ENCODE results near the gene CDRT4.

CDRT4 gene

DNA sequence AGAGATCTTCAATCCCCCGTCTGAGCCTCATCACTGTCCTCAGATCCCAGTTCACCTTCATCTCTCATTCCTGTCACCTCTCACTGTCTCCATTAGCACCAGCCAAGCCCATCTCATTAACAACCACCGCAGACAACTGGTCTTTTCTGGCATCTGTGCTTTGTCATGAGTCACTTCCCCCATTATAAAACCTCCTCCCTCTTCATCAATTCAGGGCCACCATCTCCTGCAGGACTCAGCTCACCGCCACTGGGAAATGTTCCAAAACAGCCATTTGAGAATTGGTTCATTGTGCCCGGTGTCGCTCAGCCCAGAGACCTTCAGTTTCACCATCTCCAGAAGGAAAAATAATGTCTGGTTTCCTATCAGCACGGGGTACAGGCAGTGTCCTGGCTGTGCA lies 69.1 kb downstream of the CDRT4 start:
- DNase-seq (ENCODE audit: low spot score), result no peak
- Histone ChIP-seq H3K27ac (no peak overlapping the region), H3K4me3 (no peak overlapping the region)
- TF ChIP-seq, protein P1, sequence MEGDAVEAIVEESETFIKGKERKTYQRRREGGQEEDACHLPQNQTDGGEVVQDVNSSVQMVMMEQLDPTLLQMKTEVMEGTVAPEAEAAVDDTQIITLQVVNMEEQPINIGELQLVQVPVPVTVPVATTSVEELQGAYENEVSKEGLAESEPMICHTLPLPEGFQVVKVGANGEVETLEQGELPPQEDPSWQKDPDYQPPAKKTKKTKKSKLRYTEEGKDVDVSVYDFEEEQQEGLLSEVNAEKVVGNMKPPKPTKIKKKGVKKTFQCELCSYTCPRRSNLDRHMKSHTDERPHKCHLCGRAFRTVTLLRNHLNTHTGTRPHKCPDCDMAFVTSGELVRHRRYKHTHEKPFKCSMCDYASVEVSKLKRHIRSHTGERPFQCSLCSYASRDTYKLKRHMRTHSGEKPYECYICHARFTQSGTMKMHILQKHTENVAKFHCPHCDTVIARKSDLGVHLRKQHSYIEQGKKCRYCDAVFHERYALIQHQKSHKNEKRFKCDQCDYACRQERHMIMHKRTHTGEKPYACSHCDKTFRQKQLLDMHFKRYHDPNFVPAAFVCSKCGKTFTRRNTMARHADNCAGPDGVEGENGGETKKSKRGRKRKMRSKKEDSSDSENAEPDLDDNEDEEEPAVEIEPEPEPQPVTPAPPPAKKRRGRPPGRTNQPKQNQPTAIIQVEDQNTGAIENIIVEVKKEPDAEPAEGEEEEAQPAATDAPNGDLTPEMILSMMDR (IDR thresholded peaks at IDR 0.05), result no peak

DNA sequence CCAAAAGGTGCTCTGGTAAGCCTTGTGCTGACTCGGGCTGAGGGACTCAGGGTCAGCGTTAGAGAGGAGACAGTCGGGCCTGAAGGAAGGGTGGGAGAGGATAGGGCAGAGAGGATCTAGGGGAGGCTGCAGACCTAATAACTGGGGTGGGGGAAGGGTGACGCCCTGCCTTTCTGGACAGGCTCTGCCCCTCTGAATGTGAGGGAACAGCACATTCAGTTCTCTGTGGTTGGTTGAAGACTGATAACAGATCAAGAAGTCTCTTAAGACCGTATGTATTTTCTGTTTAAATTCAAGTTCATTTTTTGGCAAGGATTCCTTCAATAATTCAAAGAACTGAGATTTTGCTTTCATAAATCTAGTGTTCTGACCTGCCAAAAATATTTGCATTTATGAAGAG lies 69.8 kb downstream of the CDRT4 start:
- no peak overlapping the region for H3K27ac ChIP-seq
- no peak for DNase-seq (ENCODE audit: low spot score)
- TF ChIP-seq, protein P1 (IDR thresholded peaks at IDR 0.05), result no peak
- H3K4me3 ChIP-seq, result no peak overlapping the region

DNA sequence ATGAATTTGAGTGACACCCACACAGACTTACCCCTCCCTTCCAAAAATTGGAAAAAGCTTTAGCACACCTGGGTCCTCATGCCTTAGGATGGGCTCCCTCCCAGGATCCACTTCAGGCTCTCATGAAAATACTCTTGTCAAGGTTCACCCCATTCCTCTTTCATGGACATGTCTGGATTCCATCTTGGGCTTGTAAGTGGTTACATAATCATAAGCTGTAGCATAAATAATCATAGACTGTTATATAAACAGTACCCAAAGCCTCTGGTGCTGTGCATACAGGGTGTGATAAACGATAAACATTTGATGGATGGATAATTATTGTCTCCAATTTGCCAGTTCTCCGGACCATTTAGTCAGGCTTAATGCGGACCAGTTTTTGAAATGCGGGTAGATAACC lies 72.3 kb downstream of the CDRT4 start:
- H3K27ac ChIP-seq, result no peak overlapping the region
- H3K4me3 ChIP-seq, result no peak overlapping the region
- TF ChIP-seq, protein P1 (IDR thresholded peaks at IDR 0.05), result no peak
- no peak for DNase-seq (ENCODE audit: low spot score)

DNA sequence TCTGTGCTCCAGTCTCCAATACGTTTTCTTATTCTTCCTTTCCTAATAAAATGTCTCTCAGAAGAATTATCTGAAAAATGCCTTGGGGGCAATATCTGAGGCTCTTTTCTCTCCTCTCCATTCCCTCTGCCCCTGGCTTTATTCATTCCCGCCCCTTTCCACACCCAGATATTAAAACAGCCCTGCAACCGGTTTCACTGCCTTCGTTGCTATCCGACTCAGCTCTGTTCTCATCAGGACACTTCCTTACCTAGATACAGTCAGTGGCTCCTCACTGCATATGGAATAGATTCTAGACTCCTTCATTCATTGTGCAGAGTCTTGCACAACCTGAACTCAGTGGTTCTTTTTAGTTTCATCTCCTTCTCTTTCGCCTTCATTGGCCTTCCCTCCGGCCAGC lies 74.0 kb downstream of the CDRT4 start:
- TF ChIP-seq, protein P1 (IDR thresholded peaks at IDR 0.05), result no peak
- Histone ChIP-seq H3K27ac (no peak overlapping the region), H3K4me3 (no peak overlapping the region)
- DNase-seq (ENCODE audit: low spot score), result no peak

DNA sequence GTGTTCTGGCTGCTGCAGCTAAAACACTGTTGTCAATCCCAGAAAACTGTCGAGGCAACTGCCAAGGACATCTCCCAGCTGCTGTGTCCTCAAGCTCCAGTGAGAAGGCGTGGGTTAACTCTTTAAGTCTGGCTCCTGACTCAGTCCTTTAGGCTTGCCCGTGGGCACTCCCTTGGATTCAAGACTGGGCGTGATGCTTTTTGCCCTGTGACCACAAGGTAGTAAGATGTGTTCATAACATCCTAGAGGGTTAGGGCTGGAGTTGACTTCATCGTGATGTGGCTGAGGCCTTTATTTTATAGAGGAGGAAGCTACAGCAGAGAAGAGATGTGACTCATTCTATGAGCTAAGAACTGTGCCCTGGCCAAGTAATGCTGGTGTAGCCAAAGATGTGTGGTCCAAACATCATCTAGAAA lies 75.1 kb downstream of the CDRT4 start:
- Histone ChIP-seq H3K27ac (peak overlapping the region in 1 of 2 donors; percentile 27), H3K4me3 (no peak overlapping the region)
- DNase-seq (ENCODE audit: low spot score), result no peak
- TF ChIP-seq, protein P1 (IDR thresholded peaks at IDR 0.05), result no peak

DNA sequence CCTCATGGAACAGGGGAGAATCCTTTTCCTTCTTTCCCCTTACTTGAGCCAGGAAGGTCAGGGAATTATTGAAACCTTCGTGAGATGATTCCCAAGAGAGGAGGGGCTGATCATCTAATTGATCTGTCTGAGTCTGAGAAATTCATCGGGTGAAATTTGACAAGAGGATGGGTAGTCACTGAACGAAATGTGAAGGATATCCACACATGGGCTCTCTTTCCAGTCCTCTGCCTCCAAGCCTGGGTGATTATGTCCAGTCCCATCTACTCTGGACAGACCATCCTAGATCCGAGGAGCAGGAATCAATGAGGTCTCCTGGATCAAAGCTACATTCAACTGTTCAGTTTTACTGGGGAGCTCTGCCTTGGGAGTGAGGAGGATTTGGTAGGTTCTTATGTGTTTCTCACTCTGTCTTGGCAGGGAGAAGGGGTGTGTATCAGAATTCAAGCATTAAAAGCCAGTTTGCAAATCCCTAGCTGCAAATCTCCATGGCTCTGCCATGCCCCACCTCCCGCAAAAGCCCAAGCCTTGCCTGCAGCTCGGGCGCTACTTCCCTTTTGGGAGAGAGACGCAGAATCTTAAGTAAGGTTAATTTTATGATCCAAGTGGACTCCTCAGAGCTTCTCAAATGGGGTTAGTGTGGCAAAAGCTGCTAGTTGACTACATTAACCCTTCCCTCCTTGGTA lies 78.9 kb downstream of the CDRT4 start:
- Histone ChIP-seq H3K27ac (peak overlapping the region in 1 of 2 donors; percentile 53), H3K4me3 (no peak overlapping the region)
- TF ChIP-seq, protein P1 (IDR thresholded peaks at IDR 0.05), result no peak
- no peak for DNase-seq (ENCODE audit: low spot score)

DNA sequence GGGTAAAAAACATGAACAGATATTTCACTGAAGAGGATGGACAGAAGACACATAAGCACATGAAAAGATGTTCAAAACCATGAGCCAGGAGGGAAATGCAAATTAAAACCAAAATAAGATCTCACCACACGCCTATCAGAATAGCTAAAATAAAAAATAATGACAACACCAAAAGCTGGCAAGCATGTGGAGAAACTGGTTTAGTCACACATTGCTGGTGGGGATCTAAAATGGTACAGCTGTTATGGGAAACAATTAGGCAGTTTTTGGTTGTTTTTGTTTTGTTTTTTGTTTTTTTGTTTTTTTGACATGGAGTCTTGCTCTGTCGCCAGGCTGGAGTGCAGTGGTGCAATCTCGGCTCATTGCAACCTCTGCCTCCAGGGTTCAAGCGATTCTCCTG lies 81.3 kb downstream of the CDRT4 start:
- Histone ChIP-seq H3K27ac (no peak overlapping the region), H3K4me3 (no peak overlapping the region)
- TF ChIP-seq, protein P1 (IDR thresholded peaks at IDR 0.05), result no peak
- no peak for DNase-seq (ENCODE audit: low spot score)

All from coronary artery (tissue), 2 donors.